HG02759 (cell line): Measurements from ENCODE around the gene ARSK.
"Not testable (repeated sequence)": the region's sequence is repeated elsewhere in the genome, so short reads cannot be mapped to it uniquely, and the experiment has no call there.

Experiments
- ATAC-seq: cut with Tn5 transposase; IDR thresholded peaks from one replicate; pipeline ENCODE4 v1.9.1; 2021; ENCODE audit warnings: mild to moderate bottlenecking, moderate library complexity; ENCODE audit not compliant: unreplicated experiment

ARSK gene

GRCh38 chr5:95646226-95646568 lies 91.3 kb downstream of the ARSK start:
- ATAC-seq: not testable (repeated sequence)

GRCh38 chr5:95646569-95647431 lies 91.9 kb downstream of the ARSK start, which contains the start of gene RFESD:
TSS of gene RFESD (plus strand) at chr5:95646777. CDS start at chr5:95652272, 5,495 bp downstream.
- peak; percentile 99 for ATAC-seq

- ATAC-seq: no peak
Measured at GRCh38 chr5:95647886-95648860, 93.3 kb downstream of the ARSK start.

- no peak for ATAC-seq
Measured at GRCh38 chr5:95649274-95649673, 94.4 kb downstream of the ARSK start.

- ATAC-seq: no peak
Measured at GRCh38 chr5:95649842-95650620, 95.1 kb downstream of the ARSK start.

GRCh38 chr5:95652849-95653248 lies 97.9 kb downstream of the ARSK start:
- no peak for ATAC-seq

GRCh38 chr5:95654196-95654595 lies 99.3 kb downstream of the ARSK start:
- ATAC-seq: no peak
